ENCODE results near the gene LTBP1. TPM values are rescaled to one million over a fixed set of nuclear protein-coding genes. Genes with fewer than 3 reads are reported as not detected.

Gene LTBP1
- total and polyA plus RNA-seq, 2 of the 13 experiments (the other 11 are each of a cell fraction or from before 2014, with no cell fraction given), result 0.12 to 0.22 TPM

DNA sequence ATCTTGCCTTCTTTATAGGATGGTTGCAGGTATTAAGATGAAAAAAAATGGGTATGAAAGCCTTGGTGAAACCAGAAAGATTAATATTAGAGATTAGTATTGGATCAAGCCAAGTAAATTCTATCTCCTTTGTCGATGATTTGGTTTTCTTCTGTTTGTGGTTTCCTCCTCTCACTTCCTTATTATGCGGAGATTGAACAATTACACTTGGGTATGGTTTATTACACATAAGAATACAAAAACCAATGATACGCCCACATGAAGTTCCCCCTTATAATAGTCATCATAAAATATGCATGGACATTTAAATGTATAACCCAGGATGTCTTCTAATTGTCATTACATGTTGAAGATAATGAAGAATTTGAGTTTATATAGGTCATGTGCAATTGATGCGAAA is 4.9 kb downstream of the LTBP1 start (continued):
- TF ChIP-seq MTF2 (CRISPR knock-in tag; IDR thresholded peaks at IDR 0.05; ENCODE audit: borderline replicate concordance) (no peak), ZNF713 (CRISPR knock-in tag; IDR thresholded peaks at IDR 0.05) (no peak), ZFP37 (CRISPR knock-in tag; IDR thresholded peaks at IDR 0.05; ENCODE audit: borderline replicate concordance) (no peak)

DNA sequence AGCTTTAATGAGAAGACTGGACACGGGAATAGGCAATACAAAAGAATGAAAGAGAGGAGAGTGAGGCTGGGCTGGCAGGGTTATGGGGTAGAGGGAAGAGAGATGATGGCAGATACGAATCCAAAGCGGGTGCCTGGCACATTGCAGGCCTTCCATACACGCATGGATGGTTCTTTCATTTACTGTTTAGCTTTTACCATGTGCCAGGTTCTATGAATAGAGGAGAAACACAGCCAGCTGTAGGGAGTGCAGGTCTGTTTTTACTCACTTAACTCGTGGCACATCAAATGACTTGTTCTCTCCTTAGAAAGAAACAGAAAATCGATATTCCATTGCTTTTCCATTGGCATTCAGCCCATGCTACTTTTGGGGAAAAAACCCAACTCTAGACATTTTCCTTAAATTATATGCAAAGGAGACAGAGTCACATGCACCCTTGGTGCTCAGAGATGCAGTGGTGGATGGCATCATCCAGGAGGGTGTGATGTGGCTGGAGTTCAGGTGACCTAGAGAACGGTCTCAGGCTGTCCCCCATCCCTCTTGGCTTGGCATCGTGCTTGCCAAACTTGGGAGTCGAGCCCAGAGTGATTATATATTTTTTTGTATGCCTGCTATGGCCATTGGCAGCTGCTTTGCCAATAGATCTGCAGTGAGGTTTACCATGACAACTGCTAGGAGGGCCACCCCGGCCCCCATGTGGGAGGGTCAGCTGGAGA is 6.2 kb downstream of the LTBP1 start:
- BruUV-seq (replicated peaks), result no TSS peak
- in situ Hi-C loops (cut with HindIII; ENCODE audit: extremely low pct_ligation_motif_present, low pct_unique_long_range_greater_than_20kb), result no loop called here

More for the DNA sequence above, 6.2 kb downstream of the LTBP1 start:
- FAIRE-seq, result no peak
- no peak for DNase-seq (ENCODE audit: low spot score)
- H3K27ac ChIP-seq (ENCODE audit: extremely low read length, insufficient read depth, low read length), result no peak overlapping the region
- no peaks in the 10 kb centered on the region for H3K9me3 ChIP-seq (ENCODE audit: low read length)
- 7% methylated on average over 10 of the region's 10 CpGs for WGBS (ENCODE audit: low lambda C conversion rate)
- no peaks in the 10 kb centered on the region for H3K36me3 ChIP-seq (replicated peaks in 1 of 2; ENCODE audit: control insufficient read depth in 1 of 2, insufficient read depth in 2 of 2, low read length in 2 of 2)
- H3K27me3 ChIP-seq (ENCODE audit: control insufficient read depth in 1 of 2, insufficient read depth in 2 of 2, low read length in 2 of 2), result peaks cover 1 to 28% of the 10 kb centered on the region in 2 experiments; a peak in 4 of 5 replicates
- no peak overlapping the region for H3K9ac ChIP-seq (ENCODE audit: insufficient read depth, low read depth, low read length)
- no peak for TF ChIP-seq ZNF17 (CRISPR knock-in tag; IDR thresholded peaks at IDR 0.05)
- no peak for TF ChIP-seq RXRB (CRISPR knock-in tag; IDR thresholded peaks at IDR 0.05; ENCODE audit: borderline replicate concordance)
- TF ChIP-seq ZNF746 (CRISPR knock-in tag; IDR thresholded peaks at IDR 0.05), result no peak
- TF ChIP-seq ARNT2 (CRISPR knock-in tag; IDR thresholded peaks at IDR 0.05; ENCODE audit: low read depth), result no peak
- TF ChIP-seq ZBTB4 (CRISPR knock-in tag; IDR thresholded peaks at IDR 0.05; ENCODE audit: borderline replicate concordance), result no peak
- TF ChIP-seq ZHX1 (CRISPR knock-in tag; IDR thresholded peaks at IDR 0.05; ENCODE audit: low read depth), result no peak
- TF ChIP-seq SAP130 (CRISPR knock-in tag; IDR thresholded peaks at IDR 0.05; ENCODE audit: low read depth), result no peak
- TF ChIP-seq SRF (IDR thresholded peaks at IDR 0.05; ENCODE audit: low read depth, low read length), result no peak
- no peak for TF ChIP-seq ATF3 (CRISPR knock-in tag; IDR thresholded peaks at IDR 0.05)
- no peak for TF ChIP-seq SIN3B (IDR thresholded peaks at IDR 0.05; ENCODE audit: low read length)
- no peak for TF ChIP-seq MAFF (IDR thresholded peaks at IDR 0.05; ENCODE audit: low read depth, low read length)
- no peak for TF ChIP-seq SMAD3 (CRISPR knock-in tag; IDR thresholded peaks at IDR 0.05)
- TF ChIP-seq ZNF331 (CRISPR knock-in tag; IDR thresholded peaks at IDR 0.05), result no peak
- intact Hi-C loops (cut with micrococcal nuclease; ENCODE audit: unreplicated experiment), result no loop called here
- no peak overlapping the region for H3K4me3 ChIP-seq (replicated peaks in 1 of 3; ENCODE audit: insufficient read depth in 1 of 3, low read depth in 2 of 3, low read length in 3 of 3)
- H3K79me2 ChIP-seq (ENCODE audit: insufficient read depth, low read length), result no peaks in the 10 kb centered on the region
- CTCF ChIA-PET (ENCODE audit: low intra/inter-chr PET ratio, low total read pairs), result no interaction called here
- no peak overlapping the region for H2AFZ ChIP-seq (ENCODE audit: low read length)
- H4K20me1 ChIP-seq (ENCODE audit: insufficient read depth, low read length), result no peaks in the 10 kb centered on the region
- H3K4me1 ChIP-seq (ENCODE audit: insufficient read depth, low read length), result no peaks in the 10 kb centered on the region
- no peak for ATAC-seq
- H3K4me2 ChIP-seq (ENCODE audit: low read depth, low read length), result no peak overlapping the region
- POLR2A ChIA-PET, result no interaction called here

All from HepG2 (cell line).